ENCODE measurements around the gene PDE6B.

The PDE6B gene

DNA sequence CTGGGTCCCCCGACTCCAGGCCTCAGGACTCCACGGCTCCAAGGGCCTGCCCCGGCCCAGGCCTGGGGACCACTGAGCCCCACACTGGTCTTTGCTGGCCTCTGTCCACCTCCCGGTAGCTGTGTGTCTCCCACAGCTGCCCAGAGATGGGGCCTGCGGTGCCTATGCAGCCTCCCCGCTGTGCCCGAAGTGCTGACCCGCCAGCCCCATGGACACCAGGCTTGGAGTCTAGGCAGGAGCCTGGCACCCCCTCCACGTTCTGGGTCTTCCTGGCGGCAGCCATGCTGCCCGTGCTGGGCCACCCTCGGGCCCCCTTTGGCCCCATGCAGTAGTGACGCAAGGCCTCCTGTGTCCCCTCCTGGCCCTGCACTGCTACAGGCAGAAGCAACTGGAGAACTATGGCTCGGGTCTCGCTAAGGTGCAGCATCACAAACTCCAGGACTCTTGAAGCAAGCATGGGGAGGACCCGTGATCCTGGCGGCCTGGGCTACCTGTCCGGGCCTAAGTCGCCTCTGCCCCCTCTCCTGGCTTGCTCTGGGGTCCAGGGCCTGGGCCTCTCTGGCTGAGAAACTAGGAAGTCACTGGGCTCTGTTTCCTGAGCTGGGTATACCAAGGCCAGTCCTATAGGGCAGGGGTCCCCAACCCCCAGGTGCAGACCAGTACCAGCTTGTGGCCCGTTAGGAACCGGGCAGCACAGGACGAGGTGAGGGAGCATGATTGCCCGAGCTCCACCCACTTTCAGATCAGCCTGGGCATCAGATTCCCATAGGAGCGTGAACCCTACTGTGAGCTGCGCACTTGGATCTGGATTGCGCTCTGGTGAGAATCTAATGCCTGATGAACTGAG lies 49.9 kb downstream of the PDE6B start:
- no peak for DNase-seq

GRCh38 chr4:675980-676870 lies 50.9 kb downstream of the PDE6B start:
- DNase-seq, result no peak

GRCh38 chr4:676871-677235 lies 51.5 kb downstream of the PDE6B start:
- no peak for DNase-seq

- no peak for DNase-seq
Observed at GRCh38 chr4:677431-678293, 52.3 kb downstream of the PDE6B start.

DNA sequence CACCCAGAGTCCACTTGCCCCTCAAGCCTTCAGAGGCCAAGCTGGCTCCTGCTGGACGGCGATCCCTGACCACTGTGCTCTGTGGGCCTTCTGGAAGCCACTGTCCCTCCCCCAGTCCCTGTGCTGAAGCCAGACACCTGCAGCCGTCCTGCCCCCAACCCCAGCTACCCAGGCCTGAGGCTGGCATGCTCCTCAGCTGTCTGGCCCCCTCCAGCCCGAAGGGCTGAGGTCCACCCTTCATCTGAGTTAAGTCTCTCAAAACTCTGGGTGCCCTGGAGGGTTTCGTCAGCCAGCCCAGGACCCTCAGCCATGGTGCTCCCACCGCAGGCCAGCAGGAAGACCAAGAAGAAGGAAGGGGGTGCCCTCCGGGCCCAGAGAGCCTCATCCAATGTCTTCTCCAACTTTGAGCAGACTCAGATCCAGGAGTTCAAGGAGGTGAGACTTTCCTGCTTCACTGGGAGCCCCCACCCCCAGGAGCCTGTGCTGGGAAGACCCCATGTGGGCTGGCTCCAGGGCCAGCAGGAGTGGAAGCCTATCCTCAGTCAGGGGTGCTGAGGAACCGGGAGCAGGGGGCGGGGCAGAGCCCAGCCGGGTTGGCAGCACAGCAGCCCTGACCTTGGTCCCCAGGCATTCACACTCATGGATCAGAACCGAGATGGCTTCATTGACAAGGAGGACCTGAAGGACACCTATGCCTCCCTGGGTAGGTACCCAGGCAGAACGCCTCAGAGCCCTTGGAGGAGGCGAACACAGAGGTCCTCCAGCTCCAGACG lies 53.1 kb downstream of the PDE6B start:
- DNase-seq, result no peak

DNA sequence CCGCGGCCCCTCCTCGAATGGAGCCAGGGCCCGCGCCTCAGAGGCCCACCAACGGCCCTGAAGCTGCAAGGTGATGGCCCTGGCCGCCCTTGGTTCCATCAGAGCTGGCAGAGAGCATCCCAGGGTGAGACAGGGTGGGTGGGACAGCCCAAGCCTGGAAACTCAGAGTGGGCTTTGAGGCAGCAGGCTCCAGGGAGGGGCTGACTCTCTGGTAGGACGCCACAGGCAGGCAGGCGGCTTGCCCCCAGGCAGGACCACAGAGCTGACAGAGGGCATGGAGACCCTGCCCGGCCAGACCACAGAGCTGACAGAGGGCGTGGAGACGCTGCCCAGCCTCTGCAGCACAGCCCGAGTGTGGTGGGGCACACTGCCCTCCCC lies 53.7 kb downstream of the PDE6B start:
- no peak for DNase-seq

- DNase-seq, result no peak
Observed at GRCh38 chr4:679629-680028, 54.3 kb downstream of the PDE6B start.

DNA sequence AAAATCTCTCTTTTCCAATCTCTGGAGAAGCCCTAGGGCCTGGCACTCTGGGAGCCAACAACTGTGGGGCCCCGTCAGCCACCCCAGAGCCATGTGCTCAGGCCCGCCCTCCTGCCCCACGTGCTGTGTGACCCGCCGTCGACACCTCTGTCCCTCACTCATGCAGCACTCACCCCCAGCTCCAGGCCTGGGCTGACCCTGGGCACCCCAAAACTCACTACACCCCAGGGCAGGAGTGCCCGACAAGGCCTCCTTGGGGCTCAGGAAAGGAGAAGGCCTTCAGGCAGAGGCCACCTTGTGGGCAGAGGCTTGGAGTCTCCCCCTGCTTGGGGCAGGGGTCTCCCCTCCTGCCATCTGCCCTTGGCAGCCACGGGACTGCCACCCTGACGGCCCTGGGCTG lies 54.7 kb downstream of the PDE6B start:
- no peak for DNase-seq

- DNase-seq, result no peak
Observed at GRCh38 chr4:680551-680927, 55.2 kb downstream of the PDE6B start.

GRCh38 chr4:680928-681645 lies 55.7 kb downstream of the PDE6B start:
- no peak for DNase-seq

- no peak for DNase-seq
Observed at GRCh38 chr4:681736-682451, 56.5 kb downstream of the PDE6B start.

DNA sequence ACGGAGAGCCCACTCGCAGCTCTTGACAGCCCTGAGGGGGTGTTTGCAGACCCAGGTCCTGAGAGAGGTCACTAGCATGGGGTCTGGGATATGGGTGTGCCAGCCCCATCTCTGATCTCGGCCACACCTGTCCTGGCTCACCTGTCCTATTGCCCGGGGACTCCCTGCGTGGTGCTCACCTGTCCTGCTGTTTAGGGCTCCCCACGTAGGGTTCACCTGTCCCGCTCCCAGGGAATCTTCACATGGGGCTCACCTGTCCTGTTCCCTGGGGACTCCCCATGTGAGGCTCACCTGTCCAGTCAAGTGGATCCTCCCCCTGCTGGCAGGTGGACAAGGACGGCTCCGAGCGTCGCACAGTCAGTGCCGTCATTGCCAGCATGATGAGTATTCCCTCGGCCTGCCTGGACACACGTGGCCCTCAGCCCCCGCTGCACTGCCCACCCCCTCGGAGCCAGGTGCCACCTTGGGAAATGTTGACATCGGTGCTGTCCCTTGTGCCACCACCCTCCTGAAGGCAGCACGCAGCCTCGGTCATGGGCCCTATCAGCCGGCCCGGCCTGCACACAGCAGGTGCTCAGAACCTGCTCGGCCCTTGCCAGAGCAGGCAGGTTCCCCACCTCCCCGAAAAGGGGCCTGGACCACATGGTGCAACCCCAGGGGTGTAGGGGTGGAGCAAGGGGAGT lies 57.3 kb downstream of the PDE6B start:
- no peak for DNase-seq

GRCh38 chr4:683247-683897 lies 58.0 kb downstream of the PDE6B start:
- DNase-seq, result no peak

GRCh38 chr4:683982-684622 lies 58.7 kb downstream of the PDE6B start:
- no peak for DNase-seq

GRCh38 chr4:684623-685327 lies 59.4 kb downstream of the PDE6B start:
- no peak for DNase-seq

GRCh38 chr4:685679-686412 lies 60.5 kb downstream of the PDE6B start:
- DNase-seq, result no peak

- DNase-seq, result no peak
Observed at GRCh38 chr4:686413-687040, 61.2 kb downstream of the PDE6B start.

All from cortex of kidney (tissue), 1 donor.